HUES6 (cell line): ENCODE data around the gene HPS4.
"Not testable (repeated sequence)": the region's sequence is repeated elsewhere in the genome, so short reads cannot be mapped to it uniquely, and the experiment has no call there.

Source experiments
- H3K27ac ChIP-seq: 2 replicates; pipeline ENCODE4 v1.7.0; 2013; ENCODE audit warnings: low read depth, mild to moderate bottlenecking, low read length, inconsistent platforms
- H3K27me3 ChIP-seq: 2 replicates; pipeline ENCODE4 v1.6.1; 2013; ENCODE audit warnings: low read length; ENCODE audit not compliant: control insufficient read depth, insufficient read depth
- H3K36me3 ChIP-seq: 2 replicates; pipeline ENCODE4 v1.6.1; 2013; ENCODE audit warnings: low read length; ENCODE audit not compliant: control insufficient read depth, insufficient read depth
- H3K4me1 ChIP-seq: 2 replicates; pipeline ENCODE4 v1.6.1; 2013; ENCODE audit warnings: low read length; ENCODE audit not compliant: control insufficient read depth, insufficient read depth
- H3K4me3 ChIP-seq: 2 replicates; pipeline ENCODE4 v1.5.1; 2013; ENCODE audit warnings: low read depth, low read length
- H3K9ac ChIP-seq: one replicate; pipeline ENCODE4 v1.6.1; 2013; ENCODE audit warnings: mild to moderate bottlenecking, low read length
- H3K9me3 ChIP-seq: 2 replicates; pipeline ENCODE4 v1.6.1; 2013; ENCODE audit warnings: low read depth, low read length; ENCODE audit not compliant: control insufficient read depth, insufficient read depth

HPS4 gene

GRCh38 chr22:26483439-26484359 lies at the start of gene HPS4, which contains the start of gene SRRD:
TSS of gene HPS4 (minus strand) at chr22:26483783. CDS start at chr22:26481762, 2,021 bp downstream.
TSS of gene SRRD (plus strand) at chr22:26483877. CDS start at chr22:26483891, 14 bp downstream.
- Histone ChIP-seq H3K9ac (peak within 1 kb of the TSS; percentile 84), H3K36me3 (peaks cover 46% of the 10 kb centered on the region), H3K27ac (peak within 1 kb of the TSS; percentile 80), H3K4me3 (peak within 1 kb of the TSS; percentile 92), H3K4me1 (peaks cover 29% of the 10 kb centered on the region), H3K27me3 (no peaks in the 10 kb centered on the region), H3K9me3 (no peaks in the 10 kb centered on the region)

GRCh38 chr22:26529345-26529744 lies 45.8 kb upstream of the HPS4 start:
- no peaks in the 10 kb centered on the region for H3K4me1 ChIP-seq
- no peaks in the 10 kb centered on the region for H3K27me3 ChIP-seq
- no peak overlapping the region for H3K27ac ChIP-seq
- H3K9me3 ChIP-seq = no peaks in the 10 kb centered on the region
- H3K9ac ChIP-seq = no peak overlapping the region
- no peak overlapping the region for H3K4me3 ChIP-seq
- peaks cover 98% of the 10 kb centered on the region for H3K36me3 ChIP-seq

GRCh38 chr22:26528518-26528917 lies 44.9 kb upstream of the HPS4 start:
- peaks cover 95% of the 10 kb centered on the region for H3K36me3 ChIP-seq
- not testable (repeated sequence) for H3K9ac ChIP-seq, H3K27me3 ChIP-seq, H3K9me3 ChIP-seq, H3K27ac ChIP-seq, H3K4me3 ChIP-seq, H3K4me1 ChIP-seq

GRCh38 chr22:26527574-26528465 lies 44.2 kb upstream of the HPS4 start:
- Histone ChIP-seq H3K4me3 (no peak overlapping the region), H3K9ac (peak overlapping the region; percentile 20), H3K27me3 (no peaks in the 10 kb centered on the region), H3K4me1 (no peaks in the 10 kb centered on the region), H3K9me3 (no peaks in the 10 kb centered on the region), H3K27ac (no peak overlapping the region), H3K36me3 (peaks cover 88% of the 10 kb centered on the region)

GRCh38 chr22:26527167-26527566 lies 43.6 kb upstream of the HPS4 start:
- peaks cover 84% of the 10 kb centered on the region for H3K36me3 ChIP-seq
- H3K27ac ChIP-seq = no peak overlapping the region
- H3K27me3 ChIP-seq = no peaks in the 10 kb centered on the region

GRCh38 chr22:26525946-26526564 lies 42.5 kb upstream of the HPS4 start:
- H3K27me3 ChIP-seq = no peaks in the 10 kb centered on the region
- H3K36me3 ChIP-seq = peaks cover 72% of the 10 kb centered on the region
- H3K9ac ChIP-seq = no peak overlapping the region
- no peaks in the 10 kb centered on the region for H3K9me3 ChIP-seq
- no peak overlapping the region for H3K4me3 ChIP-seq
- no peak overlapping the region for H3K27ac ChIP-seq
- H3K4me1 ChIP-seq = no peaks in the 10 kb centered on the region

More at GRCh38 chr22:26527167-26527566, 43.6 kb upstream of the HPS4 start:
- H3K4me3 ChIP-seq = no peak overlapping the region
- no peaks in the 10 kb centered on the region for H3K4me1 ChIP-seq
- no peaks in the 10 kb centered on the region for H3K9me3 ChIP-seq
- H3K9ac ChIP-seq = no peak overlapping the region

- H3K36me3 ChIP-seq = peaks cover 61% of the 10 kb centered on the region
- H3K9ac ChIP-seq = no peak overlapping the region
- H3K9me3 ChIP-seq = no peaks in the 10 kb centered on the region
- no peak overlapping the region for H3K27ac ChIP-seq
- H3K4me1 ChIP-seq = no peaks in the 10 kb centered on the region
- H3K4me3 ChIP-seq = no peak overlapping the region
- no peaks in the 10 kb centered on the region for H3K27me3 ChIP-seq
Observed at GRCh38 chr22:26524870-26525269, 41.3 kb upstream of the HPS4 start.

GRCh38 chr22:26522592-26522991 lies 39.0 kb upstream of the HPS4 start:
- H3K27ac ChIP-seq = no peak overlapping the region
- H3K4me3 ChIP-seq = no peak overlapping the region
- H3K27me3 ChIP-seq = no peaks in the 10 kb centered on the region
- H3K9ac ChIP-seq = no peak overlapping the region
- H3K36me3 ChIP-seq = peaks cover 40% of the 10 kb centered on the region
- no peaks in the 10 kb centered on the region for H3K9me3 ChIP-seq
- no peaks in the 10 kb centered on the region for H3K4me1 ChIP-seq

- no peaks in the 10 kb centered on the region for H3K4me1 ChIP-seq
- no peaks in the 10 kb centered on the region for H3K9me3 ChIP-seq
- no peak overlapping the region for H3K9ac ChIP-seq
- H3K27me3 ChIP-seq = no peaks in the 10 kb centered on the region
- H3K27ac ChIP-seq = no peak overlapping the region
- H3K36me3 ChIP-seq = peaks cover 34% of the 10 kb centered on the region
- H3K4me3 ChIP-seq = no peak overlapping the region
Observed at GRCh38 chr22:26522012-26522411, 38.4 kb upstream of the HPS4 start.

- H3K9ac ChIP-seq = no peak overlapping the region
- peaks cover 7% of the 10 kb centered on the region; the same call in 1 of the 2 replicates for H3K4me1 ChIP-seq
- no peak overlapping the region for H3K27ac ChIP-seq
- H3K4me3 ChIP-seq = no peak overlapping the region
- H3K9me3 ChIP-seq = no peaks in the 10 kb centered on the region
- H3K27me3 ChIP-seq = no peaks in the 10 kb centered on the region
- H3K36me3 ChIP-seq = 0 out of 2 replicates have a peak, but pooled peaks cover under 1% of the 10 kb centered on the region
Observed at GRCh38 chr22:26517429-26517828, 33.8 kb upstream of the HPS4 start.
